HL-60/S4 treated with retinoic acid at 250 ng/mL for 4 days and 3 days (cell line): Measurements from ENCODE around the gene MGRN1.

Experiments used
- in situ Hi-C: fragments of 300-500 bp; cut with MboI; formaldehyde crosslinking; loops from 2 replicates; pipeline ENCODE4 v1.7.0; 2022; ENCODE audit warnings: low sequenced_read_pairs

MGRN1 gene

DNA sequence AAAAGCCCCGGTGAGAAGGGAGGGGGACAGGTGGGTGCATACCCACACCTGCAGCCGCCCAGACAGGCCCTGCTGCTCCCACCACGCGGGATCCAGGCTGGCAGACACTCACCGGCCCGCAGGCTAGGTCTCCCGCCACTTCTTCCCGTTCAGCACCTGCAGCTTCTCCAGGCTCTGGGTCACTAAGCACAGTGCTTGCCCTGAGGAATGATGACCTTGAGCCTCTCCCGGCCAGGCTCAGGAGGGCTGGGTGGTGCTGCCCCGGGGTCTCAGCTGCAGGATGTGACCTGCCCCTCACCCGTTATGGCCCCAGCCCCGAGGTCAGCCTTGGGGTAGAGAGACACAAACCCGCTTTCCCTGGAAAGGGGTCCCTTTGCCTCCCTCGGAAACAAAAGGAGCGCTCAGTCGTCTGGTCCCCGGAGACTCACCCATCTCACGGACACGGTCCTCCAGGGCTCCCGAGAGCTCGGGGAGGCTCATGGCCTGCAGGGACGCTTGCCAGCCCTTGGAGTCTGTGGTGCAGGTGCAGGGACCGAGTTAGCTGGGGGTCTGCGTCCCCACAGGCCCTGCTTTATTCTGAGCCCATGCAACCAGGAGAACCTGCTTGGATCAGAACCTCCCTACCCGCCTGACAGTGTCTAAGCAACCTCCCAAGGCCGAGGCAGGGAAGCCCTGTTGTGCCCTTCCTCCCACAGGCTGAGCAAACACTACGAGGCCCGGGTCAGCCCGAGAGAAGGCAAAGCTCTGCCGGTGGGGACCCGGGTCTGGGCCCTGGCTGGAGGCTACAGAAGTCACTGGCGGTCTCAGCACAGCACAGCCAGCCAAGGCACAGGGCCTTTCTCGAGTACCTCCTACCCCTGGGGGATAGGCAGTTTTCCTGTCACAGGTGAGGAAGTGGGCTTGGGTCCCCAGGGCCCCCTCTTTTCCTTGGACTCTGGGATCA is 72.5 kb downstream of the MGRN1 start:
- in situ Hi-C loops = no loop called here

DNA sequence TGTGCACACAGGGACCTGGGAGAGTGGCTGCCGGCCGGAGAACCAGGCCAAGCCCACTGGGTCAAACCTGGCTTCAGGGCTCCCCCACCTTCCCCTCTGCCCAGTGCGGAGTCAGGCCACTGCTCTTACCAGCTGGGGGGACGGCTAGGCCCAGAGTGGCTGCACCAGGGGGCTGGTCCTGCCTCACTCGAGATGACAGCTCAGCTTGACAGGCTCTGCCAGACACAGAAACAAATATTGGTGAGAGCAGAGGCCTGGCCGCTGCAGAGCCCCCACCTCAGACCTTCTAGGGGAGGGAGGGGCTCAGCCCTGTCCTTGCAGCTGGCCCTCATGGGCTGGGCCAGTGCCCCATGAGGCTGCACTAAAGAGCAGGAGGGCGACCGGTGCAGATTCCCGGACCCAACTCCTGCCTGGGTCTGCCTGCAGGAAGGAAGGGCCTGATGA is 73.2 kb downstream of the MGRN1 start:
- in situ Hi-C loops = no loop called here

DNA sequence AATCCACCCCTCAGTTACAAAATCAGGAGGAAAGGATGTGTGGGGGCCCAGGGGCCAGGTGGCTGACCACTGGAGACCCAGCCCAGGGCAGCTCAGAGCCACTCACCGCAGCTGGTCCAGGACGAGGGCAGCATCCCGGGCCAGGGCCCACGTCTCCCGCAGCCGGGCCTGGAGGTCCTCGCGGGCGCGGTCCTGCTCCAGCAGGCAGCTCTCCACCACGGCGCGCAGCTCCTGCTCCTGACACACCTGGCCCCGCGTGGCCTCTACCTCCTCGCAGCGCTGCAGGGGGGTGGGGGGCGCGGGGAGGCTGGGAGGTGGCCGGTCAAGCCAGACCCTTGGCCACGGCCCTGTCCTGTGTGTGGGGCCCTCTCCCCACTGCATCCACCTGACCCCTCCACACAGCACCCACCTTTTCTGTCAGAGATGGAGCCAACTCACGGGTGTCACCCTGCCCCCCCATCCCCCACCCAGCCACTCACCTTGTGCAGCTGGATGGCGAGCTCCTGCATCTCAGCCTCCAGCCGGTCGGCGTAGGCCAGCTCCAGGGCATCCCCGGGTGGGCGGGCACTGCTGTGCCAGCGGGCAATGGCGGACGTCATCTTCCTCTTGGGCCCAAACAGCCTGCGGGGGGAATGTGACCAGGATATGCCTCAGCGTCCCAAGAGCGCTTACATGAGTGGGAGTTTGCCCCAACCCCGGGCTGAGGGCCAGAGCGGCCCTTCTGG is 73.9 kb downstream of the MGRN1 start:
- in situ Hi-C loops = no loop called here

DNA sequence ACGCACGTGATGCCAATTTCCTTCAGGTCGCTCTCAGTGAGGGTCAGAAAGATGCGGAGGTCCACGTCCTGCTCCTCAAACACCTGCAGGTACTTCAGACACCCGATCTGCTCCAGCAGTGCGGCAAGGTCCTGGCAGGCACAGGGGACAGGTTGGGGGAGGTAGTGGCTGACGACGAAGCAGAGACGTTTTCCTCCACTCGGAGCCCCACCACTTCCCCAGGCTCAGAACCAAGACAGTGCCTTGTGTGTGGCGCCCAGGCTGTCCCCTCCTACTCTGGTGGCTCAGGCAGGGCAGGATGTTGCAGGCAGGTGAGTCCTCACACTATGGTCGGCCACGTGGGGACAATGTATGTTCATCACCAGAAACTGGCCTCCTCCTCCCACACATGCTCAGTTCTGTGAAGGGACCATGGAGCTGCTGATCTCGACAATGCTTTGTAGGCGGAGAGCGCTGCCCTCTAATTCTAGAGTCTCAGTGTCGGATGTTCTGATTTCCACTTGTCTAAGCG is 74.5 kb downstream of the MGRN1 start:
- in situ Hi-C loops = no loop called here

DNA sequence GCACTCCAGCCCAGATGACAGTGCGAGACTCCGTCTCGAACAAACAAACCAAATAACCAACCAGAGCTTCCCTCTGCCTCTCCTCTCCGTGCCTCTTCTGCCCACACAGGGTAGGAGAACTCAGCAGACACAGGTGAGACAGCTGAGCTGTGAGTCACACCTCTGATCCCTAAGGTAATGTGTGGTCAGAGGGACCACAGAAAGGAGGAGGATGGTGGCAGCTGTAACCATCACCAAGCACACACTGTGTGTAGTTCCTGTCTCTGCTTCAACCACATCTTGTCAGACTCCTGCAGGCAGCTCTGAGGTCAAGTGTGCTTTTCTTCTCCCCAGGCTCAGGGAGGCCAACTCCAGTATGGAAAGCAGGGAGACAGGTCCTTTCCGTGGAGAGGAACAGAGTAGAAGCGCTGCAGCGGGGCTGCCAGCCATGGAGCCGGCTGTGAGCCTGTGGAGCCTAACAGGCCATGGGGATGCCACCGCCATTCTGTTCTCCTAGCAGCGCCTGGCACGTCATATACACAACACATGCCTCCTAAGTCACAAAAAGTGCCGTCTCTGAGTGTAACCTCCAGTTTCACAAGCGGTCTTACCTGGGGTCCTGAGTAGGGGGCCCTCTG is 75.9 kb downstream of the MGRN1 start:
- in situ Hi-C loops = no loop called here

DNA sequence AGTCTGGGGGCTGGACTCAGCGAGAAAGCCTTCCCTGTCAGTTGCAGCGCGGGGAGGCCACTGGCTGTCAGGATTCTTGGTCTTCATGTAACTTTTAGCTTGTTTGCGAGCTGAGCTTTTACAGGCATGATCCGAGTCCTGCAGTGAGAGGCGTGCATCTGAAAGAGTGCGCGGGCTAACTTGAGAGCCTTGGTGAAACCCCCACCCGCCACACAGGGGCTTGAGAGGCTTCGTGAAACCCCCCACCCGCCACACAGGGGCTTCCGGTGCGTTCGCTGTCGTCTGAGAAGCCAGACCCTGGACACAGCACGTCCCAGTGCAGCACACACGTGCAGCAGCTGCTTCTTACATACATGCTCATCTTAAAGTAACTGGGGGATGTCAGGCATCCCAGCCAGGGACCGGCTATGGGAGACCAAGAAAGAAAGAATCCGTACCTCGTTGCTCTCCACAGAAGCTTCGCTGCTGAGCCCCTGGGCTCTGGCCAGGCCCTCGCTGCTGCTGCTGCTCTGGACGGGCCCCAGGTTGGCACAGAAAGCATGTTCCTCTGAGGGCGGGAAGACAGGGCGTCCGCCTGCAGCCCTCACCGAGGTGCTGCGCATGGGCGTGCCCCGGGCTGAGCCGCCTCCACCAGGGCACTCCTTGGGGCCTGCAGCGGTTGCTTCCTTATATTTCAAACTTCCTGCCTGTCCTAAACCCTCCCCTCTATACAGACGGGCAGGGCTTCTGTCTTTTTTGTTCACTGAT is 76.5 kb downstream of the MGRN1 start:
- in situ Hi-C loops = no loop called here

DNA sequence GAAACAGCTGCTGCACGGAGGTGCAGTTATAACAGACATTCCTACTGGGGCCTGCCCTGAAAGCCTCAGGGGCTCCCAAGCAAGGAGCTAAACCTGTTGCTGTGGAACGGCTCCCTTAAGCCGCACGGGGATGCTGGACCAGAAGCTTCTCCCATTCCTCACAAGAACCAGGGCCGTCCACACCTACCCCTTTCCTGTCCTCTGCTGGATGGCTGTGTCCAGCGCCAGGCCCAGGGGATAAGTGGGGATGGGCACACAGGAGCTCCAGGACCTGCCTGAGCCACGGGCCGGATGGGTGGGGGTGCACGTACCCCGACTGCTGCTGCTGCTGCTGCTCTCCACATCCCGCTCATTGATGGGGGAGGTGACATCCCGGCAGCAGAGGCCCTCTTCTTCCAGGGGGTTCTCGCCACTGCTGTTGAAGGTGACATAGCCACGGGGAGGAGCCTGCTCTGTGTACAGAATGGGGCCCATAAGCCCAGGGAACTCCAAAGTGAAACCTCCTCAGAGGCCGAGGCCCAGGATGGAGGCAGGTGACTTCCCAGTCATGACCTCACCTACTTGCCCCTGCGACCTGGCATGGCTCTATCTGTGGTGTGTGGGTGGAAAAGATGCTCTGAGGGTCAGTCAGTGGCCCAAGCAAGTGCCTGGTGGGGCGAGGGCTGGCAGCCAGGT is 77.3 kb downstream of the MGRN1 start:
- in situ Hi-C loops = no loop called here

DNA sequence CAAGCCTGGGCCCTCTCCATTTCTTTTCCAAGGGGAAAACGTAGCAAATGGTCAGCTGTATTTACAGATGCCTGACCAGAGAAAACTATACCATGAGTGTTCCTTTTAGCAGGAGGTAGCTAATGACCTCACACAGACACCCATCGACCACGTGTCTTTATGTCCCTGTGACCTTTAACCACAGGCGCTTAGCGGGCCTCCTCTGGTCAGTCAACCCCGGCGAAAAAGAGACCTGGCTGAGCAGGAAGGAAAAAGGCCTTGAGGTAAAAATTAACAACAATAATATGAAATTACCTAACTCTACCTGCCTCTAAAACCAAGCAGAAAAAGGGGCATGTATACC is 77.8 kb downstream of the MGRN1 start:
- in situ Hi-C loops = no loop called here

DNA sequence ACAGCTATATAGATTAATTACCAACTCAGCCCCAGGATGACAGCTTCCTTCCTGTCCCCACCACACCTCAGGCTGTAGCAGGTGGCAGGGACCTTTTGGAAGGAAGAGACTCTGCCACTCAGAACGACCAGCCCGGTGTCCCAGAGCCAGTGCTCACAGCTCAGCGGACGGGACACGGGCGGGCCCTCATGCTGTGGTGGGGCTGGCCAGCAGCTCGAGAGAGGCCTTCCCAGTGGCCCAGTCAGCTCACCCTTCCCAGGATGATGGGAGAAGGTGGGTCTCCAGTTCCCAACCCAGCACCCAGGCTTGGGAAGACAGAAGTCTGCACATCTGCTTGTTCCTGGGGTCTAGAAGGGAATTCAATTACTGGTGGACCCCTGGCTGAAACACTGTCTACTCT is 79.3 kb downstream of the MGRN1 start:
- in situ Hi-C loops = no loop called here

DNA sequence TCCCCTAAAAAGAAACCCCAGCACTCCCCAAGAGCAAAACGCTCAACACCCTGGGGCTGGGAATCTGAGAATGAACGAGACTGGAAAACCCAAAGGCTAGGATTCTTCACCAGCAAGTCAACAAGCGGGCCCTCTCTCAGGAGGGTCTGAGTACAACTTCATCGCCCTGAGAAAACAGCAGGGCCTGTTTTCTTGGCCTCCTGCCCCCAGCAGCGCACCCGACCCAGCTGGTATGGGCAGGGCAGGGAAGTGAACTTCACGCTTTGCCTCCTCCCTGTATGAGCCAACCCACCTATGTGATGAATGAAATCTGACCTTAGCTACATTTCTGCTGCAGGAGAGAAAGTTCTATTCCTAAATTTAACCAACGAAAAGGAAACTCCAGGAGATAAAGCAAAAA is 79.9 kb downstream of the MGRN1 start:
- in situ Hi-C loops = no loop called here

DNA sequence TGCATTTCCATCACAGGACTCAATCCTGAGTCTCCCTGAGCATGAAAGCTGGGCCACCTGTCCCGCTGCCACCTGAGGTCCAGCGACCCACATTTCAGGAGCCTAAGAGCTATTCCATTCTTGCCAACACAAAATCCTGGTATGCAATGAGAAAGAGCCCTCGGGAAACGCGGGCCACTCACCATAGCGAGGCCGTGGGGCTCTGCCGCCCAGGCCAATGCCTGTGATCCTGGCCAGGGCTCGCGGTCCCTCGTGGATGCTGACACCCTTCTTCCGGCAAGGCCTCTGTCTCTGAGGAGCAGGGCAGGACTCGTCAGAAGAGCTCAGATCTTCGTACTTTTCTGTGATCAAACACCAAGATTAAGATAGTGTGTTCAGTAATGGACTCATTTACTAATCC is 80.3 kb downstream of the MGRN1 start:
- in situ Hi-C loops = no loop called here

DNA sequence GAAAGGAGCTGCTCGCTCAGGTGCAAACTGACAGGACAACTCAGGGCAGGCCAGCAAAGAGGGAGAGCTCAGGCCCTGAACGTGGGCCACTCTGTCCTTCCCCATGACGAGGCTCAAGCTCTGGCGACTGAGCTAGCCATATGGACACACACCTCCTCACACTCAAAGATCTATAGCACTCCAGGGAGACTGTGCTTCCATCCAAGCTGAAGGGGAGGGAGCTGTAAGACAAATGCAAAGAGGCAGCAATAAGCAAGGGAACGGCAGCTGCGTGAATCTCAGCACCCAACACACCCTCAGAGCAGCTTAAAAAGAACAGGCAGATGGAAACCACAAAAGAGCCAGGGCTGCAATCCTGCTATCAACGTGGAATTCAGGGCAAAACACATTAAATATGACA is 82.2 kb downstream of the MGRN1 start:
- in situ Hi-C loops = no loop called here

DNA sequence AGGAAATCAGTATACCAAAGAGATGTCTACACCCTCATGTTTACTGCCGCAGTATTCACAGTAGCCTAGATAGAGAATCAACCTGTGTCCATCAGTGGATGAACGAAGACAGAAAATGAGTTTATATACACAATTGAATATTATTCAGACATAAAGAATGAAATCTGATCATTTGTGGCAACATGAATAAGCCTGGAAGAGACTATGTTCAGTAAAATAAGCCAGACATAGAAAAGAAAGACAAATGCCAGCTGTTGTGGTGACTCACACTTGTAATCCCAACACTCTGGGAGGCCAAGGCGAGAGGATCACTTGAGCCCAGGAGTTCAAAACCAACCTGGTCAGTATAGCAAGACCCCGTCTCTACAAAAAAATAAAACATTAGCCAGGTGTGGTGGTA is 84.9 kb downstream of the MGRN1 start:
- in situ Hi-C loops = no loop called here

DNA sequence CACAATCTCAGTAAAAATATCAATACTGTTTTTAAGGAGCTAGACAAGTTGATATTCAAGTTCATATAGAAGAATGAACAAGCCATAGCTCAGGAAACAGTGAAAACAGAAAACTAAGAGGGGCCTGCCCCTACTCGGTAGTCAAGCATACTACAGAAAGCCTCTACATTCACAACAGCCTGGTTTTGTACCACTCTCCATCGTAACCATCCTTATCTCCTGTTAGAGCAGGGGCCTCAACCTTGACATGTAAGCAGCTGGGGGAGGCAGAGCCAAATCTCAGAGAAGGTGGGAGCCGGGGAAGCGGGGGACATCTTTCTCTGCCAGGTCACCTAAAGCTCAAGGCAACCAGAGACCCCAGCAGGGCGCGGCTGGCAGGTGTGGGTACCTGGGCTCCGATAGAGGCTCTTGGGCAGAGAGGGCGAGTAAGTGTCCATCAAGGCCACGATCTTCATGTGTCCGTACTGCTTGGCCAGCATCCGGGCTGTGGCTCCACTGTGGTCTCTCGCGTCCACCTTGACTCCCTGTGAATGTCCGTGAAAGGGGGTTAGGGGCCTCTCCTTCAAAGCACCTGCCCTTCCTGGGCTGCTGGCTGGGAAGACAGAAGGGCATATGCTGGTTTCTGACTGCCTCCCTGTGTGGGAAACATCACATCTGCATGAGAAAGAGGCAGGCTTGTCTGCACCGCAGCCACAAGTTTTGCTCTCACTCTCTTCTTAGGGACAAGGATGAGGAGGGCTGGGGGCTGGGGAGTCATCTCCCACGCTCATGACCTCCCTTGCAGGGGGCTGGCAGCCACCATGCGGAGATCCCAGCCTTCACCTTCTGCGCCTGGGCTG is 89.3 kb downstream of the MGRN1 start:
- in situ Hi-C loops = no loop called here

DNA sequence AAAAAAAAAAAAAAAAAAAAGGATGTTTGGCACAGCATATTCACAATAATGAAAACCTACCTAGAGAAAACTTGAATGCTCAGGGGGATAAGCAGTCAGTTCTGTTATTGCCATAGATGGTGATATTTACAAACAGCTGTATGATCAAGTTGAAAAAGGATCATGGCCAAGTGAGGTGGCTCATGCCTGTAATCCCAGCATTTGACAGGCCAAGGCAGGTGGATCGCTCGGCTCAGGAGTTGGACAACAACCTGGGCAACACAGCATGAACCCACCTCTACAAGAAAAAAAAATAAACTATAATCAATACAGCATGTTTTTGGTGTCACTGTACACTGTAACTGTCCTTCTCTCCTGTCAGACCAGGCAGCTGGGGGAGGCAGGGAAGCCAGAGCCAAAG is 90.4 kb downstream of the MGRN1 start:
- in situ Hi-C loops = no loop called here

DNA sequence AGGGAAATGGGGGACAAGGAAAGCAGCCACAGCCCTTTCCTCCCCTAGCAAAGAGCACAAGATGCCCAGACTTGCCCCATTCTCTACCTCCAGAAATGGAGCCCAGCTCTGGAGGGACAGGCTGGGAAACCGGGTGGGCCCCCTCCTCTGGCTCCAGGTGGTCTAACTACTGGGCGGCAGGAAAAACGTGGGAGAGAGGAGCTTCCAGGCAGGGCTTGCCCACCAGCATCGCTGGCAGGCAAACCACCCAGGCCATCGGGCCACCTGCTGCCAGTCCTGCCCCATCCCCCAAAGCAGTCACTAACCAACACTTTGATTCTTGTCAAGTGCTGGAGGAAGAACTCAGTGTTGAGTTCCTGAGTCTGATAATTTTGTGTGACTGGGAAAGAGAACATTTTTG is 93.8 kb downstream of the MGRN1 start:
- in situ Hi-C loops = no loop called here

DNA sequence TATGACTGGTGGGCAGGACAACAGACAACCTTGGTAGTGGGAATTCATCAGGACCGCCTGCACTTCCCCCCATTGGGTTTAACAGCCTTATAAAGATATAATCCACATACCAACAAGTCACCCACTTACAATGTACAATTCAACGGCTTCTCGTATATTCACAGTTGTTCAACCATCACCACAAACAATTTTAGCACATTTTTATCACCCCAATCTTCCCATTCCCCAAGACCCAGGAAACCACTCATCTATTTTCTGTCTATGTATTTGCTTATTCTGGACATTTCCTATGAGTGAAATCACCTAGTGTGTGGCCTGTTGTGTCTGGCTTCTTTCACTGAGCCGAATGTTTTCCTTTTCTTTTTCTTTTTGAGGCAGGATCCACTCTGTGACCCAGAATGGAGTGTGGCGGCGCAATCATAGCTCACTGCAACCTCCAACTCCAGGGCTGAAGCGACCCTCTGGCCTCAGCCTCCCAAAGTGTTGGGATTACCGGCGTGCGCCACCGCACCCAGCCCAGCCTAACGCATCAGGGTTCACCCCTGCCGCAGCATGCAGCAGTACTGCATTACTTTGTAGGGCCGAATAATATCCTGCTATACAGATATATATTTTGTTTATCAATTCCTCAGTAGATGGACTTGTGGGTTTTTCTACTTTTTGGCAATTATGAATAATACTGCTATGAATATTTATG is 98.6 kb downstream of the MGRN1 start:
- in situ Hi-C loops = no loop called here

DNA sequence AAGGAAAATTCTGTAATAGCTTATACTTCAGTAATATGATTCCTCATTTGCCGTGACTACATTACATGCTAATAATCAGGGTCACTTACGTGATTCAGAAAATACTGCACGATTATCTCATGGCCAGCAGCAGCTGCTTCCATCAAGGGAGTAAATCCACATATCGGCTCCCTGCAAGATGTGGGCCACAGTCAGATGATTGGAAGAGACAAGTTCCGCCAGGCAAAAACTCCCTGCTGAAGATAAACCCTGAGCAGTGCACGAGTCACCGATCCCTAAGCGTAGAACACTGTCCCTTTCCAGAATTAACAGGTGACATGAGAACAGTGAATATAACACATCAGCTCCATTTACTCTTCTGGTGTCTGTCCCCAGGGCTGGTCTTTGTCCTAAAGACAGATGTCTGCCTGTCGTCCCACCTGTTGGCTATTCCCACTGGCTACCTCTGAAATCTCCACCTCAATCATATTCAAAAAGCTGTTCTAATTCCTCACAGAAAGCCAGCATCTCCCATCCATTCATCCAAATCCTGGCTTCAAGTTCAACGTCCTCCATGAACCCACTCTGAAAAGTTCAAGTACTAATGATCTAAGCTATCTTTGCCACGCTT is 100.1 kb downstream of the MGRN1 start:
- in situ Hi-C loops = no loop called here
